ENCODE data around the gene HCN3.
A peak's percentile ranks its signal among the peaks of the same experiment; 100 is the strongest.

HCN3 gene

DNA sequence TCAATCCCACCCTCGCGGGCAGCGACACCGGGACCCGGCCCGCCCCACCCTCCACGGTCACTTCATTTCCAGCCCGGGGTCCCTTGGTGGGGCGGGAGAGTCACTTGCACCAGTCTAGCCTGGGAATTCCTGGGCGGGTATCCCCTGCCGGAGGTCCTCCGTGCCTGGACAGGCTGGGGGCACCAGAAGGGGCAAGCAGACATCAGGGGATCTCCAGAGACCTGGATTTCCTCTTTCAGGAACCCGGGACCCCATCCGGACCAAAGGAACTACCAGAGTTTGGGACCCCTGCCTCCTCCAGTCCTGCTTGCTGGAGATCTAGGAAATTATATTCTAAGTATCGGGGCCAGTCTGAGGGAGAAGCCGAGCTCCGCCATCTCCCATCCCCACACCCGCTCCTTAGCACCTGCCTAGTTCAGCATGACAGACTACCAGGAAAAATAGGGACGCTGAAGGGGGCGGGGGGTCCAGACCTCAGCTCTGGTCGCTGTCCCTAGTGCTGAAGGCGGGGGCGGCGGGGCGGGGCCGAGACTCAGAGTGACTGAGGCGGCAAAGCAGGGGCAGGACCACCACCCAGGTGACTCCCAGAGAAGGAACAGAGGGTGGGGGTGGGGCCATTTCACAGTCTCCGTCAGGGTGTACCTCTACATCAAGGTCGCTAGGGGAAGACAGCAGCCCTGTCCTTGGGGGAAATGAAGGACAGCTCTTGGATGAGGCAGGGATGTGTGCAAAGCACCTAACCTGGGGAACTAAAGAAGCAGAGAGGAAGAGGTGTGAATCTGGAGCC is 832 bp downstream of the HCN3 start:
- TF ChIP-seq, protein P1, sequence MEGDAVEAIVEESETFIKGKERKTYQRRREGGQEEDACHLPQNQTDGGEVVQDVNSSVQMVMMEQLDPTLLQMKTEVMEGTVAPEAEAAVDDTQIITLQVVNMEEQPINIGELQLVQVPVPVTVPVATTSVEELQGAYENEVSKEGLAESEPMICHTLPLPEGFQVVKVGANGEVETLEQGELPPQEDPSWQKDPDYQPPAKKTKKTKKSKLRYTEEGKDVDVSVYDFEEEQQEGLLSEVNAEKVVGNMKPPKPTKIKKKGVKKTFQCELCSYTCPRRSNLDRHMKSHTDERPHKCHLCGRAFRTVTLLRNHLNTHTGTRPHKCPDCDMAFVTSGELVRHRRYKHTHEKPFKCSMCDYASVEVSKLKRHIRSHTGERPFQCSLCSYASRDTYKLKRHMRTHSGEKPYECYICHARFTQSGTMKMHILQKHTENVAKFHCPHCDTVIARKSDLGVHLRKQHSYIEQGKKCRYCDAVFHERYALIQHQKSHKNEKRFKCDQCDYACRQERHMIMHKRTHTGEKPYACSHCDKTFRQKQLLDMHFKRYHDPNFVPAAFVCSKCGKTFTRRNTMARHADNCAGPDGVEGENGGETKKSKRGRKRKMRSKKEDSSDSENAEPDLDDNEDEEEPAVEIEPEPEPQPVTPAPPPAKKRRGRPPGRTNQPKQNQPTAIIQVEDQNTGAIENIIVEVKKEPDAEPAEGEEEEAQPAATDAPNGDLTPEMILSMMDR (IDR thresholded peaks at IDR 0.05; ENCODE audit: low read depth, low read length, missing control alignments): peak; percentile 67
- no peak for DNase-seq (ENCODE audit: low read depth)
- peak overlapping the region; percentile 69 for H3K4me3 ChIP-seq (ENCODE audit: low read depth, low read length)

DNA sequence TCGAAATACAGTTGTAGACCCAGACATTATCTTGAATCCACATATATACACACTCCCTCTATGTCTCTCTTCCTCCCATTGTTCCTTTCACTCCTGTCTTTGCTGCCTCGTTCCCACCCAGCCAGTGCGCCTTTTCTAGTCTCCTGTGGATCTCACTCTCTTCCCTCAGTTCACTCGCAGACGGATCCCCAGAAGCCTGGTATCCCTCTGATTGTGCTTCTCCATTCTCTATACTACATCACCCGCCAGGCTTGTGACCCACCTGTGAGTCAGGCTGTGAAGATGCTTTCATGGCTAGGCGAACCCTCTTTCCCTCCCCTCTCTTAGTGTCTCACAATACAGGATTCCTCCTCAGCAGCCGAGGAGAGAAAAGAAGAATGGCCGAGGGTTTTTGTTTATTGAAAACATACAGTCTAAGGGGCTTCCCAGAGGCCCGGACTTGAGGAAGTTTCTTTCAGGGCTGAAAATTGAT is 1.5 kb downstream of the HCN3 start:
- no peak for DNase-seq (ENCODE audit: low read depth)
- no peak overlapping the region for H3K4me3 ChIP-seq (ENCODE audit: low read depth, low read length)
- TF ChIP-seq, protein P1 (IDR thresholded peaks at IDR 0.05; ENCODE audit: low read depth, low read length, missing control alignments): no peak

DNA sequence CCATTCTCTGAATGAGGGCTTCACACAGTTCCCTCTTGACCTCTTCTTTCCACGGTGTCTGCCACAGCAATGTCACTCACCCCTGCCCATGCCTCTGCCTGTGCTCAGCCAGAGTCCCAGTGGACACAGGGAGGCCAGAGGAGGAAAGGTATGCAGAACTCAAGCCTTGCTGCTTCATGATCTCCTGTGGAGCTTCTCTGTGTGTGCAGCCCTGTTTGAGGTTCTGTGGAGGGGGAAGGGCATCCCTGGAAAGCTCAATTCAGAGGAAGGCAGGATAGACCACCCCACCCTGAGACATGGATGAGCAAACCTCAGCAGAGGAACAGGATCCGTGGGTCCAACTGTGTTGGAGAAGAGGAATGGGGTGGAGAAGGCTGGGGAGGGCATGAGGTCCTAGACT is 2.0 kb downstream of the HCN3 start:
- no peak for DNase-seq (ENCODE audit: low read depth)
- H3K4me3 ChIP-seq (ENCODE audit: low read depth, low read length): no peak overlapping the region
- TF ChIP-seq, protein P1 (IDR thresholded peaks at IDR 0.05; ENCODE audit: low read depth, low read length, missing control alignments): no peak

DNA sequence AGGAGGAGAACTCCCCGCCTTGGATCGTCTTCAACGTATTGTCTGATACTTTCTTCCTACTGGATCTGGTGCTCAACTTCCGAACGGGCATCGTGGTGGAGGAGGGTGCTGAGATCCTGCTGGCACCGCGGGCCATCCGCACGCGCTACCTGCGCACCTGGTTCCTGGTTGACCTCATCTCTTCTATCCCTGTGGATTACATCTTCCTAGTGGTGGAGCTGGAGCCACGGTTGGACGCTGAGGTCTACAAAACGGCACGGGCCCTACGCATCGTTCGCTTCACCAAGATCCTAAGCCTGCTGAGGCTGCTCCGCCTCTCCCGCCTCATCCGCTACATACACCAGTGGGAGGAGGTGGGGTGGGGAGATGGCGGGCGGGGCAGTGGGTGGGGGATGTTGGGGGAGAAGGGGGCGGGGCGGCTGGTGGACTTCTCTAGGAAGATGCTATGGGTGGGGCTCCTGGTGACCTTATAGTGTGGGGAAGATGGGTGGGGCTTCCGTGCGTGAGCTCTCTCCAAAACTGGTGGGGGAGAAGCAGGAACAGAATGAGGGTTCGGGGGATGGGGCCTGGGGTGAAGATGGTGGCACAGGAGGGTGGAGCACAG is 5.3 kb downstream of the HCN3 start:
- no peak overlapping the region for H3K4me3 ChIP-seq (ENCODE audit: low read depth, low read length)
- TF ChIP-seq, protein P1 (IDR thresholded peaks at IDR 0.05; ENCODE audit: low read depth, low read length, missing control alignments): no peak
- no peak for DNase-seq (ENCODE audit: low read depth)

DNA sequence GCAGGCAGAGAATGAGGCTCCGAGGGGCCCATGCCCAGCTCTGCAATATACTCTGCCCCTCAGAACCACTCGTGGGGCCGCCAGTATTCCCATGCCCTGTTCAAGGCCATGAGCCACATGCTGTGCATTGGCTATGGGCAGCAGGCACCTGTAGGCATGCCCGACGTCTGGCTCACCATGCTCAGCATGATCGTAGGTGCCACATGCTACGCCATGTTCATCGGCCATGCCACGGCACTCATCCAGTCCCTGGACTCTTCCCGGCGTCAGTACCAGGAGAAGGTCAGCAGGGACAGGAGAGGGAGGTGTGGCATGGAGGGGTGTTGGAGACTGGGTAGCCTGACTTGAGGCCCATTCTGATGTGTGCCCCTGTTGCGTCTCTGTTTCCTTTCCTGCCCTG is 7.2 kb downstream of the HCN3 start:
- H3K4me3 ChIP-seq (ENCODE audit: low read depth, low read length): no peak overlapping the region
- TF ChIP-seq, protein P1 (IDR thresholded peaks at IDR 0.05; ENCODE audit: low read depth, low read length, missing control alignments): no peak
- no peak for DNase-seq (ENCODE audit: low read depth)

DNA sequence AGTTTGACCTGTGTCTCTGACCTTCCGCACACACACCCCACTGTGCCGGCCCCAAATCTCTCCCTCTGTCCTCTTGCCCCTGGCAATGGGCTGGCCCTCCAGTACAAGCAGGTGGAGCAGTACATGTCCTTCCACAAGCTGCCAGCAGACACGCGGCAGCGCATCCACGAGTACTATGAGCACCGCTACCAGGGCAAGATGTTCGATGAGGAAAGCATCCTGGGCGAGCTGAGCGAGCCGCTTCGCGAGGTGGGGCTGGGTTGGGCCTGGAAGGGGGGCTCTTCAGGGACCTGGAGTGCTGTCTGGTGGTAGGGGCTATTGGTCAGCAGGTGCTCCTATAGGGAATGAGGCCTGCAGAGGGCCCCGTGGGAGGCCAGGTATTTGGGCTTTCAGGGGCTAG is 7.8 kb downstream of the HCN3 start:
- H3K4me3 ChIP-seq (ENCODE audit: low read depth, low read length): no peak overlapping the region
- no peak for DNase-seq (ENCODE audit: low read depth)
- TF ChIP-seq, protein P1 (IDR thresholded peaks at IDR 0.05; ENCODE audit: low read depth, low read length, missing control alignments): no peak
